AG04450 (cell line): Measurements from ENCODE around the gene CTR9. TPM values are rescaled to one million over a fixed set of nuclear protein-coding genes. Genes with fewer than 3 reads are reported as not detected.

ENCODE experiments used
- CTCF ChIA-PET: fragments of 300-600, 350-600 bp; formaldehyde crosslinking; extraction: SDS; loops from one replicate; lab custom pipeline; 2022; ENCODE audit warnings: antibody characterized with exemption, inconsistent platforms; lab: Charles Lee
- POLR2A ChIA-PET: fragments of 350-600 bp; formaldehyde crosslinking; extraction: SDS; loops from one replicate; lab custom pipeline; 2021; ENCODE audit warnings: antibody characterized with exemption, inconsistent platforms; lab: Yijun Ruan, JAX
- DNase-seq: peaks from one replicate; pipeline ENCODE4 v3.0.0-alpha.2; 2011; ENCODE audit warnings: low read depth, low spot score
- H3K27ac ChIP-seq: one replicate; pipeline ENCODE4 v1.5.1; 2012; ENCODE audit warnings: low read depth, low read length, control low read depth
- H3K27me3 ChIP-seq: one replicate; pipeline ENCODE4 v1.6.0; 2012; ENCODE audit warnings: low read length; ENCODE audit not compliant: control insufficient read depth, insufficient read depth
- H3K4me3 ChIP-seq: 2 replicates; pipeline ENCODE4 v1.5.1; 2011; ENCODE audit warnings: mild to moderate bottlenecking, low read depth, low read length, control low read depth
- H3K9me3 ChIP-seq: 2 replicates; pipeline ENCODE4 v1.5.1; 2012; ENCODE audit warnings: low read length; ENCODE audit not compliant: control insufficient read depth, insufficient read depth
- CTCF ChIP-seq: IDR thresholded peaks from 2 replicates; pipeline ENCODE4 v1.5.1; 2011; ENCODE audit warnings: low read depth, low read length, control low read depth, inconsistent platforms
- polyA plus RNA-seq: library from polyadenylated mRNA; depleted of rRNA; stranded (reverse); fragments of >200 nt; gene quantifications from 2 replicates; pipeline ENCODE4 v1.2.3, GENCODE V29; 2011

Gene CTR9
- polyA plus RNA-seq, 1 experiment: 22.6 TPM

- CTCF ChIA-PET: no interaction called here
- Histone ChIP-seq H3K4me3 (no peak overlapping the region), H3K27me3 (peaks cover 2% of the 10 kb centered on the region), H3K27ac (no peak overlapping the region), H3K9me3 (peaks cover 8% of the 10 kb centered on the region; the same call in 1 of the 2 replicates)
- no peak for DNase-seq
- POLR2A ChIA-PET: no interaction called here
- no peak for TF ChIP-seq CTCF
Measured at GRCh38 chr11:10722307-10722706, 28.7 kb upstream of the CTR9 start.

GRCh38 chr11:10725114-10725906, 25.7 kb upstream of the CTR9 start:
- Histone ChIP-seq H3K4me3 (no peak overlapping the region), H3K27ac (no peak overlapping the region), H3K9me3 (peaks cover 7% of the 10 kb centered on the region; the same call in 1 of the 2 replicates), H3K27me3 (no peaks in the 10 kb centered on the region)
- CTCF ChIA-PET: interaction anchor here (0.6 kb wide), 1 partner anchor 13 kb away, joined by 3 read pairs; no protein-coding TSS in a partner anchor
- peak; percentile 23 for DNase-seq
- TF ChIP-seq CTCF: no peak
- POLR2A ChIA-PET: no interaction called here

DNA sequence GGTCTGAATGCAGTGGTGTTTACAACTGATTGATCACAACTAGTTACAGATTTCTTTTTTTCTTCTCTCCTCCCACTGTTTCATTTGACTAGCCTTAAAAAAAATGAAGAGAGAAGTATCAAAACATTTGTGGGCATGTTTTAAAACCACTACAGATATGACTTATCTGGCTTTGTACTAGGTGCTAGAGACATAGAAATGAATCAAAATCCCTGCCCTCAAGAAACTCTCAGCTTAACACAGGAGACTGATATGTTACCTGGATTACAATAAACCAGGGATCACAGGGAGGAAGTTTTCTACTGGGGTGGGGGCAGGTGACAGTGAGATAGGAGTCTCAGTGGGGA, 25.2 kb upstream of the CTR9 start:
- POLR2A ChIA-PET: no interaction called here
- DNase-seq: no peak
- H3K9me3 ChIP-seq: peaks cover 6% of the 10 kb centered on the region; the same call in 1 of the 2 replicates
- no peak for TF ChIP-seq CTCF
- no peak overlapping the region for H3K27ac ChIP-seq
- no peak overlapping the region for H3K4me3 ChIP-seq
- H3K27me3 ChIP-seq: no peaks in the 10 kb centered on the region
- CTCF ChIA-PET: no interaction called here

GRCh38 chr11:10727146-10727851, 23.7 kb upstream of the CTR9 start:
- Histone ChIP-seq H3K4me3 (no peak overlapping the region), H3K9me3 (peaks cover 14% of the 10 kb centered on the region), H3K27ac (peak overlapping the region; percentile 39), H3K27me3 (no peaks in the 10 kb centered on the region)
- POLR2A ChIA-PET: interaction anchor here (0.5 to 3.6 kb wide), 10 partner anchors 17 to 361 kb away, joined by 3 to 26 read pairs (median 4); partner anchors contain the start of genes IRAG1 and RNF141
- TF ChIP-seq CTCF: no peak
- peak; percentile 39 for DNase-seq
- CTCF ChIA-PET: interaction anchor here (0.7 to 1.1 kb wide), 3 partner anchors 229 to 361 kb away, joined by 3 read pairs; no protein-coding TSS in a partner anchor
